GM18873 (cell line): ENCODE measurements around the gene HCRTR1.

Source experiments
- ATAC-seq: cut with Tn5 transposase; IDR thresholded peaks from one replicate; pipeline ENCODE4 v1.9.1; 2021; ENCODE audit warnings: mild to moderate bottlenecking, moderate library complexity, moderate number of reproducible peaks; ENCODE audit not compliant: unreplicated experiment, low FRiP score

Gene HCRTR1

GRCh38 chr1:31624731-31625514 lies 7.4 kb downstream of the HCRTR1 start:
- ATAC-seq, result no peak

- ATAC-seq, result no peak
Measured at GRCh38 chr1:31625561-31626222, 8.2 kb downstream of the HCRTR1 start.

DNA sequence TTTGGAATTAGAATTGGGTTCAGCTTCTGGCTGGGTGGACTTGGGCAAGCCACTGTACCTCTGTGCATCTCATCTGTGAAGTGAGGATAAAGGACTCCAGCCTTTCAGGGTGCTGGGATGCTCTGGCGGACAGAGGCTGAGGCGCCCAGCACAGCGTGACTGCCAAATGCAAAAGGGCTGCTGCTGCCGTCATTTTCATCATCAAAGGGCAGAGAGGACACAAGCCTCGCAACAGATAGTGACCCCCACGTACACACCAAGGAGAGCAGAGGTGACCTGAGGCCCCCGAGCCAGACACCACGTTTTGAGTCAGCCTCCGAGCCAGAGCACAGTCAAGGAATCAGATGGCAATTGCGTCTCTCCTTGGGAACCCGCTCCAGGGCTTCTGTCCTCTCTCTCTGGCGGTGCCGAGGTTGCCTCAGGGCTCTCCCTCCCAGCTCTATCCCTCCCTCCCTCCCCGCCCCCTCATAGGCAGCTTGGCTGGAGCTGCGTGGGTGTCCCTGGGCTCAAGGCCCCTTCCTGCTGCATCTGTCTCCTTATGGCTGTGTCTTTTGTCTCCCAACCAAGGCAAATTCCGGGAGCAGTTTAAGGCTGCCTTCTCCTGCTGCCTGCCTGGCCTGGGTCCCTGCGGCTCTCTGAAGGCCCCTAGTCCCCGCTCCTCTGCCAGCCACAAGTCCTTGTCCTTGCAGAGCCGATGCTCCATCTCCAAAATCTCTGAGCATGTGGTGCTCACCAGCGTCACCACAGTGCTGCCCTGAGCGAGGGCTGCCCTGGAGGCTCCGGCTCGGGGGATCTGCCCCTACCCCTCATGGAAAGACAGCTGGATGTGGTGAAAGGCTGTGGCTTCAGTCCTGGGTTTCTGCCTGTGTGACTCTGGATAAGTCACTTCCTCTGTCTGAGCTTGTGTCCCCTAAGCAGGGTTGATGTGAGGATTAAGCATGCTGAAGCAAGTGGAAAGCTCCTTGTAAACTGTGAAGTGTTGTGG lies 9.0 kb downstream of the HCRTR1 start:
- ATAC-seq, result no peak

DNA sequence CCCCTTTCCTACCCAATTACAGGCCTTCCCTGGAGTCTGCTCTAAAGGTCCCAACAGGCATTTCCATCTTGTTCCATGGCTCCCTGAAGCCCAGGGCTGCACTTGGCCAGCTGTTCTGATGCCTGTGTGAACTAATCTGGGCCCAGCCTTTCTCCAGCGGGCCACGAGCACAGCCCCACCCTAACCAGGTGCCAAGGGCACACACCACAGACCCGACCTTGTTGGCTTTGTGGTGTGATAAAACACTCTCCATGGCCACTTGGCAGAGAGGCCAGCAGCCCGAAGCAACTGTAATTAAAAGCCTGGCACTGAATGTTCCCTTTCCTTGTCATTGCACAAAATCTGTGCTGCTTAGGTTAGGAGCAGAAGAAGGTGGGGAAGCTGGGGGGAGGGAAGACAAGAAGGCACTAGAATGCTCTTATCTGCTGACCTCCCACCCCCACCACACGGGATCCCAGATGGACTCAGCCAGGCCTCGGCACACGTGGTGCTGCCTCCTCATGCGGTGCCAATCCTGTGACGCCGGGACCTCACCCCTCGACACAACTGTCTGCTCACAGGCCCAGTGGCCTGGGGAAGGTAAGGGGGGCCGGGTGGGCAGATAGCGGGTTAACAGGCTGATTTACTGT lies 9.9 kb downstream of the HCRTR1 start:
- no peak for ATAC-seq

DNA sequence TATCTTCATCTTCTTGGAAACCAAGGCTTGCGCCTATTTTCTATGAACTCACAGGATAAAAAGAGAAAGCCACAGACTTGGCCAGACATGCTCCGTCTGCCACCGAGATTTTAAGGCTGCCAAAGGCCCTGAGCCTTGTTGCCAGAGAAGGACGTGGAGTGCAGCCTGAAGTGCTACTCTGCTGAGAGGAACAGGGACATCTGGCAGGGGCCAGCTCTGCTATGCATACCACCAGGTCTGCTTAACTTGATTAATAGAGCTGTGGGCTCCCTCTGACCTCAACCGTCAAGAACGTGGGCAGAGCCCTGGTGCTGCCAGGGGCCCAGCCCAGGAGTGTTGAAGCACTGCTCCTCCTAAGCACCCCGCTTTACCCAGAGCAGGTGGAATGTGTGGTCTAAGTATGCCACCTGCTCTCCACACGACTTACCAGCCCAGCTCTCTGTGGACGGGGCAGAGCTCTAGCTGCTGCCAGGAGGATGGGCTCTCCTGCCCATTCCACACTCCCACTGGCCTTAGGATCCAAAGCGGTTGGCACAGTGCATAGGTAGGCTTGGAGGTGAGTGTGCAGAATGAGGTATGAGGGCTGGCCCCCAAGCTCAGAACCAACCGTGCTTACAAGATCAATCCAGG lies 10.6 kb downstream of the HCRTR1 start:
- no peak for ATAC-seq

- no peak for ATAC-seq
Measured at GRCh38 chr1:31628931-31629556, 11.6 kb downstream of the HCRTR1 start.

GRCh38 chr1:31632649-31633048 lies 15.2 kb downstream of the HCRTR1 start:
- ATAC-seq, result no peak

GRCh38 chr1:31633117-31633516 lies 15.6 kb downstream of the HCRTR1 start:
- ATAC-seq, result no peak

- no peak for ATAC-seq
Measured at GRCh38 chr1:31637915-31638673, 20.6 kb downstream of the HCRTR1 start.

- no peak for ATAC-seq
Measured at GRCh38 chr1:31639543-31639942, 22.1 kb downstream of the HCRTR1 start.

- no peak for ATAC-seq
Measured at GRCh38 chr1:31640179-31640578, 22.7 kb downstream of the HCRTR1 start.

DNA sequence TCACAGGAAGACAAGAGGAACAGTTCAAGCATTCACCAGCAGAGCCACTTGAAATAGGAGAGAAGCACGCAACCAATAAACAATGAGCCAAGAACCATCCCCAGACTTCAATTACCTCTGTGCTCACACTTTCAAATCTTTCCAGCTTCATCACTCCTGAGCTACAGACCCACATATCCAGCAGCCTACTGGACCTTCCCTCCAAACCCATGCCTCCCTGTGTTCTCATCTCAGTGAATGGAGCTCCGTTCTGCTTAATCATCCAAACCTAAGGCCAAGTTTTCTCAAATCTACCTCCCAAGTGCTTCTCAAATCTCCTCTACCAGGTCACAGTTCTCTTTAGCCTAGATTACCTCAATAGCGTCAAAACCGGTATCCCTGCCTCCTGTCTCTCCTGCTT lies 23.5 kb downstream of the HCRTR1 start:
- no peak for ATAC-seq

GRCh38 chr1:31642366-31642765 lies 24.9 kb downstream of the HCRTR1 start:
- no peak for ATAC-seq

DNA sequence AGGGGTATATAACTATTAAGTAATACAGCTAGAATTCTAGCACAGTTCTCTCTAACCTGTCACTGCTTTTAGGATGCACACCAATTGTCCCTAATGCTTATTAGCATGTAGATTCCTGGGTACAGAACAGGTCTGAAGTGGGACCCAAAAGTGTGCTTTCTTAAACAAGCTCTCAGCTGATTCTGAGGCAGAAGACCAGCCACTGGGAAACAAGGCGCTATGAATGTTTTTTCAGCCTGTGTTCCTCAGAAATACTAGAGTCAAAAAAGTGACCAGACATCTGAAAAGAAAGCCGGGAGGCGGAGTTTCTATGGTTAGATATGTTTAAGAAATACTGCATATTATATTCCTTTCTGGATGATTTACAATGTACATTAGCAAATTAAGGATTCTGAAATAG lies 25.4 kb downstream of the HCRTR1 start:
- ATAC-seq, result no peak

DNA sequence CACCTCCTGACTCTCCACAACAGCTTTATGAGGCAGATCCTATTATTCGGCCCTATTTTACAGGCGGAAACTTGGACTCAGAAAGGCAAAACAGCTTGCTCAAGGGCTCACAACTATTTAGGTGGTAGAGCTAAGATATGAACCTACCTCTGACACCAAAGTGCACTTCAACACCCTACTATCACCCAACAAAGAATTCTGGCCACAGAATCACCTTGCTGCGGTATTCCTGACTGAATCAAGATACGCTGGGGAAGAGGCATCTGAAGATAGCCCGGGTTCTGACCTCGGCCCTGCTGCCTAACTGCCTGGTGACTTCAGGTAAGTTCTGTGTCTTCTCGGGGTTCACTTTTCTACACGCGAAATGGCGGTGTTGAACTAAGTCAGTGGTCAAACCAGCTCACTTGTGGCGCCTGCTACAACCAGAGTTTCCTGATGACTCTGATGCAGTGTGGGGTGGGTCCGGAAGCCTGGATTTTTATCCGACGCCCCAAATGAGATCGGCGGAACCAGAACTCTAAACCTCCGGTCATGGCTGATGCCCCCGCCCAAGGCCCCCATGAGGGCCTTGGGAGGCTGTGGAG lies 26.6 kb downstream of the HCRTR1 start:
- ATAC-seq, result no peak

DNA sequence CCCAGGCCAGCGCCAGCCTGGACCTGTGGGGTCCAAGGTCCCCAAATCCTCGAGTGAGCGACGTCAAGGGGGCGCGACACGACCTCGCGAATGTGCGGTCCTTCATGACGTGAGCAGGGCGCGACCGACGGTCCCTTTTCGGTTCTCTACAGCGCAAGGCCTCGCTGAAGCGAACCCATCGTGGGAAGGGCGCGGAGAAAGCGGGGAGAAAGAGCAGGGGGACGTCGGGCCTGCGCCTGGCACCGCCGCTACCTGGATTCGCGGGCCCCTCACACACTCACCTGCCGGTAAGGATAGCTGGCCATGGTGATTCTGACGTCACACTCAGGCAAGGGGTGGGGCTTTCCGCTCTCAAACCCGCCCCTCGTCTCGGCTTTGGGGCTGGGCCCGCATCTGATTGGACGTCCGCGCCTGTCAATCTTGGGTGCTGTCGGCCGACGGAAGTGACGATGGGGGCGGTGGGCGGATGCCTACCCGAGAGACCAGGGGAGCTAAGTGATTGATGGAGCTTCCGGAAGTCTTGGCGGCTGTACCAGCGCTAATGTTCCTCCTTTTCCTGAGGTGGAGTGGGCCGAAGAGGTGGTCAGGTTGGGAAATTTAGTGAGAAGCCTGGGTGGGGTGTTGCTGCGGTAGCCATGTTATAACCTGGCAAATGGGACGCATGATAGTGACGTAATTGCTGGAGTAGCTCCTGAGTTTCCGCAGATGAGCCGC lies 27.2 kb downstream of the HCRTR1 start, which contains the start of gene PEF1:
Gene PEF1, minus strand, starts transcription at position 317 of the 714 bp plus-strand sequence. Its CDS starts 12 bp downstream, at position 305.
- peak; percentile 81 for ATAC-seq

- no peak for ATAC-seq
Measured at GRCh38 chr1:31645274-31645568, 27.7 kb downstream of the HCRTR1 start.
